DND-41 (cell line): ENCODE results near the gene PABPC1L.

ENCODE experiments used
- ATAC-seq: fragments of 200-7000 bp; cut with Tn5 transposase; 3 replicates; pipeline ENCODE4 v1.9.1; 2021; ENCODE audit warnings: low read depth; ENCODE audit not compliant: insufficient read depth
- DNase-seq: peaks from one replicate; pipeline ENCODE4 v3.0.0-alpha.2; 2020
- H2AFZ ChIP-seq: 2 replicates; pipeline ENCODE4 v1.6.0; 2012; ENCODE audit warnings: low read depth, low read length
- H3K27ac ChIP-seq: 2 replicates; pipeline ENCODE4 v1.5.1; 2012; ENCODE audit warnings: low read length, inconsistent platforms
- H3K27me3 ChIP-seq: fragments of 200-600 bp; sonication (generic); 2 replicates; pipeline ENCODE4 v1.6.0; 2012; ENCODE audit warnings: low read length, mild to moderate bottlenecking, inconsistent platforms; ENCODE audit not compliant: insufficient read depth, poor library complexity
- H3K36me3 ChIP-seq: 2 replicates; pipeline ENCODE4 v1.5.1; 2012; ENCODE audit warnings: low read length, inconsistent platforms; ENCODE audit not compliant: insufficient read depth
- H3K4me1 ChIP-seq: 2 replicates; pipeline ENCODE4 v1.5.1; 2012; ENCODE audit warnings: mild to moderate bottlenecking, low read length; ENCODE audit not compliant: insufficient read depth
- H3K4me2 ChIP-seq: 2 replicates; pipeline ENCODE4 v1.6.0; 2012; ENCODE audit warnings: mild to moderate bottlenecking, moderate library complexity, low read length, inconsistent platforms; ENCODE audit not compliant: insufficient read depth
- H3K4me3 ChIP-seq, 2 experiments: fragments of 200-600 bp in 1 of 2; shearing (Covaris generic) in 1 of 2; 2 replicates each; pipeline ENCODE4 v1.5.1; 2012 to 2016; ENCODE audit warnings: inconsistent platforms in 2 of 2, low read length in 2 of 2, mild to moderate bottlenecking in 2 of 2, low read depth in 1 of 2, moderate library complexity in 1 of 2
- H3K79me2 ChIP-seq: 2 replicates; pipeline ENCODE4 v1.6.0; 2012; ENCODE audit warnings: low read length, inconsistent platforms; ENCODE audit not compliant: insufficient read depth
- H3K9ac ChIP-seq: 2 replicates; pipeline ENCODE4 v1.6.0; 2012; ENCODE audit warnings: low read depth, mild to moderate bottlenecking, inconsistent platforms, low read length, moderate library complexity
- H3K9me3 ChIP-seq: 2 replicates; pipeline ENCODE4 v1.5.1; 2012; ENCODE audit warnings: low read length, moderate library complexity, mild to moderate bottlenecking, inconsistent platforms; ENCODE audit not compliant: insufficient read depth, severe bottlenecking
- H4K20me1 ChIP-seq: 2 replicates; pipeline ENCODE4 v1.6.0; 2012; ENCODE audit warnings: low read length; ENCODE audit not compliant: insufficient read depth
- CTCF ChIP-seq: IDR thresholded peaks from 2 replicates; pipeline ENCODE4 v1.5.1; 2012; ENCODE audit warnings: borderline replicate concordance, low read length, moderate library complexity, mild to moderate bottlenecking; ENCODE audit not compliant: poor library complexity, severe bottlenecking; ENCODE audit errors: extremely low read depth
- EZH2 ChIP-seq: IDR thresholded peaks from 3 replicates; pipeline ENCODE4 v1.6.1; 2012; ENCODE audit warnings: borderline replicate concordance, low read depth, mild to moderate bottlenecking, moderate library complexity, low read length, inconsistent platforms; ENCODE audit not compliant: severe bottlenecking

Gene PABPC1L

GRCh38 chr20:44912189-44912588 lies 2.3 kb downstream of the PABPC1L start:
- Histone ChIP-seq H3K4me3 (no peak overlapping the region), H4K20me1 (peaks cover 10% of the 10 kb centered on the region), H2AFZ (no peak overlapping the region), H3K4me1 (peaks cover 26% of the 10 kb centered on the region), H3K9ac (no peak overlapping the region), H3K36me3 (peaks cover 48% of the 10 kb centered on the region), H3K9me3 (no peaks in the 10 kb centered on the region), H3K27me3 (no peaks in the 10 kb centered on the region), H3K4me2 (no peak overlapping the region), H3K79me2 (peaks cover 10% of the 10 kb centered on the region), H3K27ac (no peak overlapping the region)
- no peak for TF ChIP-seq EZH2
- no peak for TF ChIP-seq CTCF
- ATAC-seq (no peak), DNase-seq (no peak)

GRCh38 chr20:44914924-44915323 lies 5.1 kb downstream of the PABPC1L start:
- Histone ChIP-seq H3K4me1 (peaks cover 14% of the 10 kb centered on the region), H3K36me3 (peaks cover 44% of the 10 kb centered on the region), H3K4me3 (no peak overlapping the region), H2AFZ (no peak overlapping the region), H3K27ac (no peak overlapping the region), H4K20me1 (no peaks in the 10 kb centered on the region), H3K79me2 (peaks cover 10% of the 10 kb centered on the region), H3K4me2 (no peak overlapping the region), H3K9me3 (no peaks in the 10 kb centered on the region), H3K27me3 (no peaks in the 10 kb centered on the region), H3K9ac (no peak overlapping the region)
- no peak for TF ChIP-seq CTCF
- DNase-seq = no peak
- ATAC-seq = no peak

GRCh38 chr20:44916586-44916985 lies 6.7 kb downstream of the PABPC1L start:
- peaks cover 50% of the 10 kb centered on the region for H3K36me3 ChIP-seq
- H3K27me3 ChIP-seq = no peaks in the 10 kb centered on the region
- H3K4me3 ChIP-seq = no peak overlapping the region
- H4K20me1 ChIP-seq = no peaks in the 10 kb centered on the region
- H3K9ac ChIP-seq = no peak overlapping the region
- H3K9me3 ChIP-seq = no peaks in the 10 kb centered on the region
- H3K4me2 ChIP-seq = no peak overlapping the region
- ATAC-seq (no peak), DNase-seq (no peak)
- no peak overlapping the region for H3K27ac ChIP-seq
- no peak for TF ChIP-seq EZH2
- TF ChIP-seq CTCF = no peak
- no peak overlapping the region for H2AFZ ChIP-seq
- H3K4me1 ChIP-seq = peaks cover under 1% of the 10 kb centered on the region; the same call in 1 of the 2 replicates
- H3K79me2 ChIP-seq = no peaks in the 10 kb centered on the region

- Histone ChIP-seq H4K20me1 (no peaks in the 10 kb centered on the region), H3K27me3 (no peaks in the 10 kb centered on the region), H3K9me3 (no peaks in the 10 kb centered on the region), H3K27ac (no peak overlapping the region), H2AFZ (no peak overlapping the region), H3K9ac (no peak overlapping the region), H3K36me3 (peaks cover 50% of the 10 kb centered on the region), H3K4me3 (no peak overlapping the region), H3K4me2 (no peak overlapping the region), H3K79me2 (no peaks in the 10 kb centered on the region), H3K4me1 (no peaks in the 10 kb centered on the region)
- no peak for TF ChIP-seq EZH2
- TF ChIP-seq CTCF = no peak
- ATAC-seq (no peak), DNase-seq (no peak)
Observed at GRCh38 chr20:44917399-44917798, 7.5 kb downstream of the PABPC1L start.
